K562 (cell line): ENCODE data around the gene CLIP1. TPM values are rescaled to one million over a fixed set of nuclear protein-coding genes. Genes with fewer than 3 reads are reported as not detected.
A peak's percentile ranks its signal among the peaks of the same experiment; 100 is the strongest.

Experiments used
- BCLAF1 ChIP-seq, 2 experiments: fragments of 450-650 bp in 1 of 2; IDR thresholded peaks; 2 replicates each; pipeline ENCODE4 v1.6.1; 2011 to 2017; ENCODE audit warnings: low read depth in 2 of 2, antibody characterized with exemption in 1 of 2, borderline replicate concordance in 1 of 2, low read length in 1 of 2, mild to moderate bottlenecking in 1 of 2, mixed read lengths in 1 of 2; ENCODE audit not compliant: control insufficient read depth in 1 of 2
- BDP1 ChIP-seq: IDR thresholded peaks from 3 replicates; pipeline ENCODE4 v1.6.1; 2011; ENCODE audit not compliant: insufficient read length, insufficient read depth
- BRCA1 ChIP-seq, 2 experiments: fragments of 450-650 bp in 1 of 2; sonication (generic) in 1 of 2; formaldehyde crosslinking in 1 of 2; IDR thresholded peaks; 2 replicates each; pipeline versions ENCODE4 v1.5.0 to v1.6.1; 2017 to 2020; ENCODE audit warnings: mild to moderate bottlenecking in 1 of 2, missing genetic modification reagents in 1 of 2
- ELF1 ChIP-seq: fragments of 200-800 bp; sonication (Bioruptor generic); IDR thresholded peaks from 2 replicates; pipeline ENCODE4 v1.6.1; 2016; ENCODE audit warnings: missing genetic modification characterization, missing compliant biosample characterization
- FOXA1 ChIP-seq: fragments of 450-650 bp; IDR thresholded peaks from 2 replicates; pipeline ENCODE4 v1.6.1; 2016; ENCODE audit warnings: mild to moderate bottlenecking, borderline replicate concordance
- FOXK2 ChIP-seq, 2 experiments: fragments of 450-650 bp; IDR thresholded peaks in 1 of 2; conservative IDR thresholded peaks in 1 of 2; 2 replicates each; pipeline ENCODE4 v1.6.1; 2016; ENCODE audit warnings: low read depth in 2 of 2, mild to moderate bottlenecking in 1 of 2
- GATAD2A ChIP-seq: fragments of 450-650 bp; IDR thresholded peaks from 2 replicates; pipeline ENCODE4 v1.6.1; 2017
- HINFP ChIP-seq: fragments of 450-650 bp; conservative IDR thresholded peaks from 2 replicates; pipeline ENCODE4 v1.6.1; 2016; ENCODE audit warnings: missing genetic modification characterization, low read depth, mild to moderate bottlenecking, control low read depth, missing compliant biosample characterization
- IRF9 ChIP-seq: fragments of 450-650 bp; IDR thresholded peaks from 2 replicates; pipeline ENCODE4 v1.6.1; 2016; ENCODE audit warnings: missing biosample characterization, missing genetic modification characterization
- MCM3 ChIP-seq: fragments of 450-650 bp; IDR thresholded peaks from 2 replicates; pipeline ENCODE4 v1.6.1; 2016
- MYC ChIP-seq, 2 experiments: fragments of 250-450 bp in 1 of 2; sonication (Bioruptor Pico) in 1 of 2; IDR thresholded peaks; 2 replicates each; pipeline versions ENCODE4 v1.5.1 to v1.6.1; 2012 to 2021; ENCODE audit warnings: low read depth in 2 of 2, borderline replicate concordance in 1 of 2, improper control_type of control experiment in 1 of 2, low read length in 1 of 2, mild to moderate bottlenecking in 1 of 2, moderate library complexity in 1 of 2
- NCOA4 ChIP-seq: fragments of 450-650 bp; IDR thresholded peaks from 2 replicates; pipeline ENCODE4 v1.6.1; 2018; ENCODE audit warnings: mild to moderate bottlenecking; ENCODE audit not compliant: partially characterized antibody
- NR3C1 ChIP-seq: sonication (generic); formaldehyde crosslinking; IDR thresholded peaks from 2 replicates; pipeline ENCODE4 v1.8.1; 2022; ENCODE audit warnings: missing genetic modification reagents
- POLR2B ChIP-seq: fragments of 450-650 bp; IDR thresholded peaks from 2 replicates; pipeline ENCODE4 v1.6.1; 2018; ENCODE audit warnings: low read depth; ENCODE audit not compliant: partially characterized antibody
- POLR3A ChIP-seq: IDR thresholded peaks from 2 replicates; pipeline ENCODE4 v1.6.1; 2011; ENCODE audit warnings: borderline replicate concordance, mild to moderate bottlenecking, moderate library complexity; ENCODE audit not compliant: insufficient read length, insufficient read depth; ENCODE audit errors: extremely low read depth
- SMAD2 ChIP-seq: fragments of 150-350 bp; IDR thresholded peaks from 2 replicates; pipeline ENCODE4 v1.6.1; 2014; ENCODE audit warnings: low read depth, mild to moderate bottlenecking, low read length
- TAL1 ChIP-seq: fragments of 450-650 bp; IDR thresholded peaks from 2 replicates; pipeline ENCODE4 v1.6.1; 2016; ENCODE audit warnings: mild to moderate bottlenecking
- ZFX ChIP-seq: sonication (generic); formaldehyde crosslinking; IDR thresholded peaks from 2 replicates; pipeline ENCODE4 v1.8.0; 2022; ENCODE audit warnings: mild to moderate bottlenecking, missing genetic modification reagents, moderate library complexity
- ZNF280A ChIP-seq: fragments of 450-650 bp; IDR thresholded peaks from 2 replicates; pipeline ENCODE4 v1.6.1; 2018; ENCODE audit warnings: mild to moderate bottlenecking, low read depth; ENCODE audit not compliant: partially characterized antibody
- ZNF668 ChIP-seq: fragments of 250-450 bp; sonication (Bioruptor Pico); IDR thresholded peaks from 2 replicates; pipeline ENCODE4 v1.8.0; 2022; ENCODE audit warnings: mild to moderate bottlenecking, inconsistent platforms
- polyA plus RNA-seq, 8 experiments: library from polyadenylated mRNA; depleted of rRNA in 4 of 8; stranded (reverse) in 5 of 8; unstranded in 3 of 8; fragments of >200 nt; fragmentation: Nextera tagmentation in 2 of 8; fragmentation: Illumina TruSeq in 1 of 8; extraction: Ambion mirVana in 2 of 8; extraction: Trizol in 1 of 8; gene quantifications; 2 replicates each; pipeline versions ENCODE4 v1.2.1 to v1.2.3, GENCODE V29; 2011 to 2014; ENCODE audit warnings: inconsistent platforms in 1 of 8, missing spikeins in 1 of 8
- total RNA-seq, 7 experiments: library from RNA; depleted of rRNA in 6 of 7; stranded (reverse); fragments of >200 nt in 6 of 7; fragmentation: Illumina TruSeq in 2 of 7; extraction: Trizol in 2 of 7; gene quantifications; 2 replicates each; pipeline versions ENCODE4 v1.2.1 to v1.2.3, GENCODE V29; 2011 to 2021; ENCODE audit warnings: low replicate concordance in 1 of 7

Gene CLIP1
- total and polyA plus RNA-seq, 9 of the 15 experiments (the other 6 are each of a cell fraction or from before 2014, with no cell fraction given), result 5.8 to 33.9 (median 27.6) TPM

GRCh38 chr12:122226366-122227125 is 195.9 kb downstream of the CLIP1 start (continued):
- TF ChIP-seq BCLAF1 (IDR thresholded peaks at IDR 0.05; ENCODE audit: borderline replicate concordance in 1 of 2, control insufficient read depth in 1 of 2, low read depth in 2 of 2, low read length in 1 of 2), result 0 out of 4 replicates have a peak, but pooled peaks of 1 of the 2 experiments have one; percentile 60
- TF ChIP-seq GATAD2A, result no peak
- no peak for TF ChIP-seq FOXA1
- TF ChIP-seq ZNF668 (CRISPR knock-in tag), result no peak
- peak; percentile 98 for TF ChIP-seq NR3C1 (CRISPR knock-in tag)
- no peak for TF ChIP-seq IRF9 (tag)
- no peak for TF ChIP-seq TAL1
- TF ChIP-seq BRCA1 (IDR thresholded peaks at IDR 0.05), result no peak
- TF ChIP-seq BRCA1 (CRISPR knock-in tag; IDR thresholded peaks at IDR 0.05), result peak; percentile 99
- TF ChIP-seq ZNF280A, result no peak
- TF ChIP-seq POLR2B, result no peak
- no peak for TF ChIP-seq MCM3
- TF ChIP-seq BDP1, result no peak
- TF ChIP-seq POLR3A, result no peak
- TF ChIP-seq ELF1 (tag), result peak; percentile 89
- TF ChIP-seq HINFP (tag), result no peak
- TF ChIP-seq MYC (IDR thresholded peaks at IDR 0.05; ENCODE audit: low read depth, low read length), result peak; percentile 72
- no peak for TF ChIP-seq MYC (CRISPR knock-in tag; IDR thresholded peaks at IDR 0.05; ENCODE audit: borderline replicate concordance, low read depth)
- no peak for TF ChIP-seq SMAD2
- TF ChIP-seq FOXK2 (conservative IDR thresholded peaks at IDR 0.05 in 1 of 2, IDR thresholded peaks at IDR 0.05 in 1 of 2; ENCODE audit: low read depth in 2 of 2), result no peak
- TF ChIP-seq ZFX (CRISPR knock-in tag), result peak; percentile 86
- TF ChIP-seq NCOA4, result no peak
